GM18909 (cell line): ENCODE data around the gene SDR39U1.

ENCODE experiments used
- ATAC-seq: cut with Tn5 transposase; IDR thresholded peaks from one replicate; pipeline ENCODE4 v1.9.1; 2021; ENCODE audit warnings: mild to moderate bottlenecking; ENCODE audit not compliant: unreplicated experiment, poor library complexity

SDR39U1 gene

DNA sequence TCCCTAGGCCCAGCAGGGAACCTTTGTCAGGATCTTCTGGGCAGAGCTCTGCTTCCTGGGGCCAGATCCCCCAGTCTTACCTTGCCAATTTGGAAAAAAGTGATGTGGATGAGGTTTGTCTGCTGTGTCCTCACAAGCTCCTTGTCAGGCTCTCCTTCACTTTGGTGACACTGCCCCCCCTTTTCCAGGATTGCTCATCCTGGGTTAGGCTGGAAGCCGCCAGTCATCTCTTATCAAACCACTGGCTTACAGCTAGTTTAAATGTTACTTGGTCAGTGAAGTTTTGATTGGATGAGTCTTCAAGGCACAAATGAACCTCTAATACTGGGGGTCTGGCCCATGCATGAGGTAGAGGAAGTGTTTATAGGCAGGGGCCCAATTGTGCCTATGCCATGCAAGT is 28.5 kb downstream of the SDR39U1 start:
- ATAC-seq = no peak

DNA sequence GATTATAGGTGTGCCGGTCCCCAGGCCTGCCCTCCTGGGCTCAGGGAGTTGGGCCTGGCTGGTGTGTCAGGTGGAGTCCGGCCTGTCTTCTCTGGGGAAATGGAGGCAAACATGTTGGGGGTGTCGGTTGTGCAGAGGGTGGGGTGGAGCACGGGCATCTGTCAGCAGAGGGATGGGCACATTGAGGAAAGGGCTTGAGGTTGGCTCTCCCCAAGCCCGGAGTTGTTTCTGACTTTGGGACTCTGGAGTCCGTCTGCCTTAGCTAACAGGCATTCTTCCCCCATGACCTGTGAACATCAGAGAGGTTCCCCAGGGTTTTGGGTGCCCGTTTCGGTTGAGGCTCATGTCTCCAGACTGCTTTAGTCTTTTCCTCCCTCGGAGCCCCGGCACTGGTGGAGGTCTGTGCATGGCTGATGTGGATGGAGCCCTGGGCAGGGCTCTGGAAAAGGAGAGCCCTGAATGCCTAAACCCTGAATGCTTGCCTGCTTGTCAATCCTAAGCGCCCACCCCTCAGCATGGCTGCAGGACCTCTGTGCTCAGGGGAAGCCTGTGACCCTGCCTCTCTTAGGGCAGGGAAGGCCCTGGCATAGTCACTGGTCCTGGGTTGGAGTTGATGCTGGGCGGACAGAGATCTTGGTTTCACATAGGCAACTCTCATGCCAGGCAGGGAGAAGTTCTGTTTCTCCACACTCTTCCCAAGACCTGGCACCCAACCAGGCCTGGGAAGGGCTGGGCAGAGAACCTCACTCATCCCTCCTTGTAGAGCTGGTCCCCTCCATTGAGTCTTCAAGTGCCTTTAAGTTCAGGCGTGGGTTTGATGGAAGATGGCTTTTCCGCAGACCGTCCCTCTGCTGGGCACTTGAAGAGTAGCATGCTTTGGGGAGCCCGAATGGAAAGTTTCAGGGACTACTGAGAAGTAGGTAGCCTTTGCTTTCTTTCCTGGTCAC is 30.9 kb downstream of the SDR39U1 start:
- peak; percentile 64 for ATAC-seq

DNA sequence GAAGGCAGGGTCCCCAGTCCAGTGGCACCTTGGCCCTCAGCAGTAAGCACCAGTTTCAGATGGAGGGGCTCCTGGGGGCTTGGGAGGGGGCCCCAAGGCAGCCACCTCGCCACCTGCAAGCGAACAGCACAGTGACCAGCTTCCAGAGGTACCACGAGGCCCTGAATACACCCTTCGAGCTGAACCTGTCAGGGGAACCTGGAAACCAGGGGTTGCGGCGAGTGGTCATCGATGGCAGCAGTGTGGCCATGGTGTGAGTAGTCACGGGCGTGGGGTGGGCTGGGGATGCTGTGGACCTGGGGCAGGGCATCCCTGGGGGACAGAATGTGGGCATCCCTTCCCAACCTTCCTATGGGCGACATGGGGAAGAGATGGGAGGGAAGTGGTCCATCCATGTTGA is 32.6 kb downstream of the SDR39U1 start:
- no peak for ATAC-seq

DNA sequence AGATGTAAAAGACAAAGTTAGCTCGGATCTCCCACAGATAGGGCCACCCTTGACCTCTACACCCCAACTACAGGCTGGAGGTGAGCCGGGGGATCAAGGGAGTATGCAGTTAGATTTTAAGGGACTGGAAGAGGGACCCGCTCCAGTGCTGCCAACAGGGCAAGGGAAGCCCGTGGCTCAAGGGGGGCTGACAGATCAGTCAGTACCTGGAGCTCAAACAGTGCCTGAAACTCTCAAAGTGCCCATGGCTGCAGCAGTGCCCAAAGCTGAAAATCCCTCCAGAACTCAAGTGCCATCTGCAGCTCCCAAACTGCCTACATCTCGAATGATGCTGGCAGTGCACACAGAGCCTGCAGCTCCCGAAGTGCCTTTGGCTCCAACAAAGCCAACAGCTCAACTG is 33.4 kb downstream of the SDR39U1 start:
- ATAC-seq = no peak

DNA sequence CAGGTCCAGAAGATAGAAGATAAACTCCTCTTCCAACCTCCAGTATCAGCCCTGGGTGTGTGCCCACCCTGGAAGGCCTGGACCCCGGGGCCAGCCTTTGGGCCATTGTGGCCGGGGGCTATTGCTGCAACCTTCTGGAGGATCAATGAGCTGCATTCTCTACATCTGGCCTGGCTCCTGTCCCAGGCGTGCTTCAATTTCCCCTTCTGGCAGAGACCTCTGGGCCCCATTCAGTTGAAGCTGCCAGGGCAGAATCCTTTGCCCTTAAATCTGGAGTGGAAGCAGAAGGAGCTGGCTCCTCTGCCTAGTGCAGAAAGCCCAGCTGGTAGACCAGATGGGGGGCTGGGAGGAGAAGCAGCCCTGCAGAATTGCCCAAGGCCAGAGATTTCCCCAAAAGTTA is 33.8 kb downstream of the SDR39U1 start:
- ATAC-seq = no peak

DNA sequence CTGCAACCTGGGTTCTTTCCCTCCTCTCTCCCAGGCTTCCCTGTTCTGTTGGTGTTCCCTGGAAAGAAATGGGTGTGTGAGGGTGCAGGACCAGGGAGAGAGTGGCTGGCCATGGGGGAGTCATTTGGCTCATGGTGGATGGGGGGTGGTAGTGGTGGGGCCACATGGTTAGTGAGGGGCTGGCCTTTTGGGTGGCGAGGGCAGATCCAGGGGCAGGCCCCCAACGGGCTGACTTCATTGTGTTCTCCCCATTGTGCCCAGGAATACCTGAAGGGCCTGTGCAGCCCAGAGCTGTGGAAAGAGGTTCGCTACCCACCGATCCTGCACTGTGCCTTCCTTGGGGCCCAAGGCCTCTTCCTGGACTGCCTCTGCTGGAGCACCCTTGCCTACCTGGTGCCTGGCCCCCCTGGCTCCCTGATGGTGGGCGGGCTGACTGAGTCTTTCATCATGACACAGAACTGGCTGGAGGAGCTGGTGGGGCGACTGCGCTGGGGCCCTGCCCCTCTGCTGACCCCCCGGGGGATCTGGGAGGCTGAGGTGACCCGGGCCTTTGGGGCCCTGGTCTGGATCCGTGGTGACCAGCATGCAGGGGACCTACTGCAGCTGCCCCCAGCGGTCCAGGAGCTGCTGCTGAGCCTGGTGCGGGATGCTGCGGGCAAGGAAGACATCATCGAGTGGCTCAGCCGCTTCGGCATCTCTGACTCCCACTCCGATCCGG is 34.8 kb downstream of the SDR39U1 start:
- ATAC-seq = no peak

DNA sequence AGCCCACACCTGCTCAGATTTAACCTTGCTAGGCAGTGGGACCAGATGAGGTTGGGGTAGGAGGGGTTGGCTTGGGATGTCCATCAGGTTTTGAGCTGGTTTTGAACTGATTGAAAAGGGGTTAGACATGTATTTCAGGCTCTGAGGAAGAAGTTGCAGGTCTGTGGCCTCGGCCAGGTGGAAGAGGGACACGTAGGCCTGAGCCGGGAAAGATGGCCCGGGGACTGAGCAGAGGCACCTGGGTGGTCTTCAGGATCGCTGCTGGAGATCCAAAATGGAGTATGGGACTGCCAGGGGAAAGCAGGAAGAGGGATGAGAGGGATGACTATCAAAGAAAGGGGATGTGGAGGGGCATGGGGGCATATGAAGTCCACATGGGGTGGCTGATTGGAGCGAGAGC is 36.2 kb downstream of the SDR39U1 start:
- ATAC-seq = no peak

DNA sequence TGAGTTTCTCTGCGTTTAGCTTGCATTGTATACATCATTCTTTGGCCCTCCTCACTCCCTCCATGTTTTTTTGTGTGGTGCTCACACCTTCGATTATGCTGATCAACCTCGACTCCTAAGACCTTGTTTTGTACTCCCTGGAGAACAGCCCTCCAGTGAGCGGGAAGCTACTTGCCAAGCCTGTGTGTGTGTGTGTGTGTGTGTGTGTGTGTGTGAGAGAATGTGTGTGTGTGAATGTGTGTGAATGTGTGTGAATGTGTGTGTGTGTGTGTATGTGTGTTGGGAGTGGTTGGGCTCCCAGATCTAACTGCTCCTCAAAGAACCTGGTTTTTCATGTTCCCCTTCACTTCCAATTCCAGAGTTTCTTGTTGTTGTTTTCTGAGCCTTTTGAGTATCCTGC is 37.8 kb downstream of the SDR39U1 start:
- ATAC-seq = no peak

DNA sequence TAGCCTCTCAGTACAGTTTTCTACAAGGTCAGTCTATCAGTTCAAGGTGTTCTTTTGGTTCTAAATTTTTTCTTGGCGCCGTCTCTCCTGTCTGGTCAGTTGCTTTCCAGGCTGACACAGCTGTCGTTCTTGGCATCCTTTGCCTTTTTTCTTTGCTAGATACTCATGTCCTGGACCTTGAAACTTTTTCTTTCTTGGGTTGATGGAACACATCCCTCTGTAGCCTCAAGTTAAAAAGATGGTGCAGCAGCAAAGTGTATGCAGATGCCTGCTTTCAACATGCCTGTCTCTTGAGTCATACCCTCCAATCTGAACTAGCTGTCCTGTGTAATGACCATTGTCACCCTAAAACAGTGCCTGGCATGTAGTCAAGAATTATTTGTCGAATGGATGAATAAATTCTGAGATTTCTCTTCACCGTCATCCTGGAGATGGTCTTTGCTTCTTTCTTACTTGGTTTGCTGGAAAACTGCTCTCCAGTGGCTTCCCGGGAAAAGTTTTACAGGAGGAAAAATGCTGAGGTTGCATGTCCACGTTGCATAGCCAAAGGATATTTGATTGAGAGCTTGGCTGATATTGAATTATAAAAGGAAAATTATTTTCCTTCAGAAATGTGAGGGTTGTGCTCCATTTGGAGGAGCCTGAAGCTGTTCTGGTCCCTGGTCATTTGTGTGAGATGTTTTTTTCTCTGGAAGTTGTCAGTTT is 39.1 kb downstream of the SDR39U1 start:
- ATAC-seq = no peak

DNA sequence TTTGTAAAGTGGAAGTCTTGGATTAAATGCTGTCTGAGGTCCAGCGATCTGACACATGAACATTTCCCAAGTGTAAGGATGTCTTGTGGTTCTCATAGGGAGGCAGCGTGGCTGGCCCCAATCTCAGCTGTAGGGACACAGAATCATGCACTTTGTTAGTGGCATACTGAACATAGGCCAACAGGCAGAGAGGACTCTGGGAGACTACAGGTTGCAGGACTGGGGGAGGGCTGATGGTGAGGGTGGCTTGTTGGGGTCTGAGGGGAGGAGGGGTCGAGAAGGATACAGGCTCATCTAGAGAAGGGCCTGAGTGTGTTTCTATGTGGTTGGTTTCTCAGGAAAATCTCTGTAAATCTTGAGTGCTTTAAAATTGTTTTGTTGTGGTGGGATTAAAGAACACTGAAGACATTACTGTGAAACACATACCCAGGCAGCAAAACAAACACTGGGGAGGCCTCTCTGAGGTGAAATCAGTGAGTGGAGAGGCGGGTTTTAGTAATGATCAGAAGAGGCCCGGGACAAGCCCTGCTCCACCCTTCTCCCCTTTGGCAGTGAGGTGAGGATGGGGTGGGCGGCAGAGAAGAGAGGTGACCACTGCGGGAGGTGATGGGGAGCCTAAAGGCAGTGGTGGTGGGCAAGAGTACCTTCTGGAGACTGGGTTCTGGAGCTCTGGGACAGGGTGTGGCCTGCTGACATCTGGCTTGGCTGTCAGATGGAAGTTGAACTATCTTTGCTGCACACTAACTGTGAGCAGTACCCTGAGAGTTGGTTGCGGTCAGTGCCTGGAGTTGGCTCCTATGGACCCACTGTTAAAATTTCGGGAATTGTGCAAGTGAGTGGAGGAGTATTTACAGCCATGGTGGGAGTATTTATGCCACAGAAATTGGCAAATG is 40.5 kb downstream of the SDR39U1 start:
- ATAC-seq = no peak

DNA sequence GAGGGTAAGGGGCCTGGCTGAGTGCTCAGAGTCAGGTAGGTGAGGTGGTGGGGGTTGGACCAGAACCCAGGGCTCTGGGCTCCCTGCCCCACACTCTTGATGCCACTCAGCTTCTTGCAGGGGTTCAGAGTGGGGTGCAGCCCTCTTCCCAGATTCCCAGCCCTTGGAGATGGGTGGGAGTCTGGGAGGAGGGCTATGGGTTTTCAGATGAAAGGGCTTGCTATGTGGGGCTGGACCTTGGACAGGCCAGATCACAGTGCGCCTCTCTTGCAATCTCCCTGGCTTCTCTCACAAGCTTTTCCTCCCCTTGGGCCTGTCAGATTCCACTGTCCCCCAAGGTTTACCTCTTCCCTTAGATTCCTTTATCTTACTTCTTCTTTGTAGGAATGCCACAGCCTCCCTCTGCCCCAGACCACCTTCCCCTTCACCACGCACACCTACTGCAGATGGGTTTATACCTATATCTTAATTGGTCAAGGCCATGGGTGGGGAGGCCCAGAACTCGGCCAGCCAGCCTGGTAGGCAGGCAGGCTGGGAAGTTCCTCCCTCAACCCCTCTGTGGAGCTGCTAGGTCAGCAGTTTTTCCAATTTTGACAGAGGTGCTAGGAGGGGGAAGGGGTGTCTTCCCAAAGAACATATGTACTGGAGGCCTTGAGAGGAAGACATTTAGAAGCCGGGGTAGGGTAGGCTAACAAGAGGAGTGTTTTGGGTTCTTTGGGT is 42.4 kb downstream of the SDR39U1 start:
- no peak for ATAC-seq

DNA sequence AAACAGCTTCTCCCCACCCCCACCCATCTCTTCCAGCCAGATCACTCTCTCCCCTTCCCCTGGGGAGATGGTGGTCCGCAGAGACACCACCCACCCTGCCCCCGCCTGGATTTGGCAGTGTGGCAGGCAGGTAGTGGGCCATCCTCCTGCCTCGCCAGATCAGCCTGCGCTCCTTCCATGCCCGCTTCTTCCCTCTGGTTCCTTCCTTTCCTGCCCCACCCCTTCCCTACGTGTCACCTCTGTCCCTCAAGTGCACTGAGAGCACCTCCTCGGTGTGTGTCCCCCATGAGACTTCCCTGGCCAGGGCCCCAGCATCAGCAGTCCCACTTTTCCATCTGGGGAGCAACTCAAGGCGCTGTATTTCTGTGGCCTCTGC is 43.1 kb downstream of the SDR39U1 start:
- ATAC-seq = no peak

DNA sequence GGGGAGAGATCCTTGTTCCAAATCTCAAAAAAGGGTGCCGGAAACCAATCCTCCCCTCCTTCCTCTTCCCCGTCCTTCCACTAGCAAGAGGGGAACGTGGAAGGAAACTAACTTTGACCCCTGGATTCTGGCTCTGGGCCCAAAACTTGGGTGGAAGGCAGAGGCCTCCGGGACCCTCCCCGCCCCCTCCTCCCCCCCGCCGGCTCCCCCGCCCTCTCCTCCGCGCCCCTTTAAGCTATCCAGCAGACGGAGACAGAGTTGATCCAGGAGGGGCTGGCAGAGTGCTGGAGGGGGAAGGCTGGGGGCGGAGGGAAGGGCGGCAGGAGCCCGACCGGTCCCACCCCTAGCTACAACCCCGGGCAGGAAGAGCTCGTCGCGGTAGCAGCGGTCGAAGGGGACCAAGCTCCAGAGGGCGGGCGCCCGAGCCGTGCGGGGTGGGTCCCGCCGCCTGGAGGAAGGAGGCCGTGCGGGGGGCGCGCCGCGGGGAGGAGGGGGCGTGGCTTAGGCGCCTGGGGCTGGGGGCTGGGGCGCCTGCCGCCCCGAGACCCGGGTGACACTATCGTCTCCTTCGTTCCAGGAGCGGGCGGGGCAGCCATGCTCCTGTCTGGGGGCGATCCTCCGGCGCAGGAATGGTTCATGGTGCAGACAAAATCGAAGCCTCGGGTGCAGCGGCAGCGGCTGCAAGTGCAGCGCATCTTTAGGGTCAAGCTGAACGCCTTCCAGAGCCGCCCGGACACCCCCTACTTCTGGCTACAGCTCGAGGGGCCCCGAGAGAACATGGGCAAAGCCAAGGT is 43.7 kb downstream of the SDR39U1 start, which contains the start of gene NYNRIN:
NYNRIN (plus strand) TSS at position 351 of the 794 bp plus-strand sequence; CDS start at position 595, 244 bp downstream.
- no peak for ATAC-seq

DNA sequence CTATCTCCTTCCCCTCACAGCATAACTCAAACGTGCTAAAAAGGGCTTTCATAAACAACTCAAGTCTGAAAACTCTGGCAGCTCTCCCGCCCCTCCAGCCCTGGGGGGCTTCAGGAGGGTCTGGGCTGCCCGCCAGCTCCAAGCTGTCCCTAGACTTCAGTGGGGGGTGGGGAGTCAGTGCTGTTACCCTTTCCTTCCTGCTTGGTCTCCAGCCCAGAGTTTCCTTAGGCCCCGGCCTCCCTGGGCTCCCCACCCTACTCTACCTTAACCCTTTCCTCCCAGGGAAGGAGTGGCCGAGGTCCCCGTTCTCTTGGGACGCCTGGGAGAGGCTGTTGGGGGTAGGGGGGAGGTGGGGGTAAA is 44.3 kb downstream of the SDR39U1 start:
- ATAC-seq = no peak

DNA sequence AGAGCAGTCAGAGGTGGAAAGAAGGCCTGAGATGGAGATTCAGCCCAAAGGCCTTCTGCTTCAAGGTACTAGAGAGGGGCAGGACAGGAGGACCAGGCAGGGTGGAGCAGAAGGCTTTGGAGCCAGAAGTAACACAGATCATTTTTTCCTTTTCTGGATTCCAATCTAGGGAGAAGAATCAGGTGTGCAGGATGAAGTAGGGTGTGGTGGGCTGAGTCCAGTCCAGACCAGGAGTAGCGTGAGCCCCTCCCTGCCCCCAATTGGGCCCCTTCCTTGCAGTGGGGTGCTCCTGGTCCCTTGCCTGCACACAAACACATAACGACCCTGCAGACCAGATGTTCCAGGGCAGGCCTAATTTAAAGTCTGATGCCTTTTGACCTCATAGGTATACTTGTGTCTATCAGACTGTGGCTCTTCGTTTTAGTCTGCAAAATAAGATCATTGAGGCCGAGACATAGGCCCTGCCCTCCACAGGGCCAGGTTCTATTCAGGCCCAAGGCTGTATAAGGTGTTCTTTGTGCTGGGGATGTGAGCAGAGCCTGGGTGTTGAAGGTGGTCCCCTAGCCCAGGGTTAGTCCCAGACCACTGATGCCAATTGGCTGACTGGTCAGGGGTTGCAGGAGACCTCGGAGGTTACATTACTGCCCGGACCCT is 44.8 kb downstream of the SDR39U1 start:
- no peak for ATAC-seq

DNA sequence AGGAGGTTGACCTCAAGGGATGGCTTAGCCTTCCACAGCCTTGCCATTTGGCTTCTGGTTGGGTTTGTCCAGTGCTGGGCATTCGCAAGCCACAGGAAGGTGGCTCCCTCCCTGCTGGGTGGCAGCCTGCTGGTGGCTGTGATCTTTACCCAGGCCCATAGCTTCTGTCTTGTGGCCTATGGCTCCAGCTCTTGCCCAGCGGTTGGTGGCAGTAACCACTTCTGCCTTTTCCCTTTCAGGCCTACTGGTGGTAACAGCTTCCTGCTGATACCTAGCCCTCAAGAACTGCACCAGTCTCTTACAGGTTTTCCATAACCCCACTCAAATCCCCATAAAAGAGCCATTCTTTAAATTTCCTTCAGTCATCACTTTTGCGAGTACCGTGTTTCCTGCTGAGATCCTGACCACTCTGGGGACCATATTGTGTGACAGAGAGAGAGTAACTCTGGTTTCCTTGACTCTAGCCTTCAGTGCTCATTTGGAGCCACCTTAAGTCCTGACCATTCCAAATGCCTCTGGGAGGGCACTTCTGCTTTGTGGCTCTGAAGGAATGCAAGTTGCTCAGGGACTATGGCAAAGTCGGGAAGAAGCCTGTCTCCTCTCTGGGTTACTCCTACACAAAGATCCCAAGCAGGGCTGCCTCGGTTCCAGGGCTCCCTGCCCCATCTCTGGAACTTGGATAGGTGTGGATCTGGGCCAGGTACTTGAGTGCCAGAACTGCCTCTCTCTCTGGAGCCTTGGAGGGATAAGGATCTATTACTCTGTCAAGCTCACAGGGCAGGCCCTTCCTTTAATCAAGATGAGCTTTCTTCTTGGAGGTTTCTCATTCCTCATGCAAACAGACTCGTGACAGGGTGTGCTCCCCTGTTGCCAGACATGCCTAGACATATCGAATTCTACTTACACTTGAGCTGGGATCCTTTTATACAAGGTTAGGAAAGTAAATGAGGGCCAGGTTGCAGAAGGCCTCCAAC is 46.7 kb downstream of the SDR39U1 start:
- ATAC-seq = no peak

DNA sequence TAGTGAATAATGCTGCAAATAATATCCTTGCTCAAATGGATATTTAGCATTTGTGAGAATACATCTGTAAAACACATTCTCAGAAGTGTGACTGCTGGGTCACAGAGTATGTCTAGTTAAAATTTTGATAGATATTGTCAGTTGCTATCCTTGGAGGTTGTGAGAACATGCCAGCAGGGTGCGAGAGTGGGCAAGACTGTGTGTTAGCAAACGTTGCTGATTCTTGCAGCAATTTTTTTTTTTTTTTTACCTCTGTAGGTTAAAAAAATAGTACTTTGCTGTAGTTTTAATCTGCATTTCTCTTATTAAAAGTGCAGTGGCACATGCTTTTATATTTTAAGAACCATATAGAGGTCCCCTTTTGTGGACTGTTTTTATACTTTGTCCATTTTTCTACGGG is 48.3 kb downstream of the SDR39U1 start:
- ATAC-seq = no peak
